ENCODE data around the gene AREL1. TPM values are rescaled to one million over a fixed set of nuclear protein-coding genes. Genes with fewer than 3 reads are reported as not detected.

Gene AREL1
- total and polyA plus RNA-seq, 9 donors = 8.2 to 38.1 (median 24.0) TPM

- Histone ChIP-seq H3K4me3 (no peak overlapping the region), H3K27ac (no peak overlapping the region), H3K27me3 (no peaks in the 10 kb centered on the region), H3K36me3 (no peaks in the 10 kb centered on the region), H3K9me3 (no peaks in the 10 kb centered on the region), H3K4me1 (ENCODE audit: insufficient read depth) (peaks cover 16% of the 10 kb centered on the region)
- TF ChIP-seq EP300 (IDR thresholded peaks at IDR 0.05) = no peak
- TF ChIP-seq, protein P1, sequence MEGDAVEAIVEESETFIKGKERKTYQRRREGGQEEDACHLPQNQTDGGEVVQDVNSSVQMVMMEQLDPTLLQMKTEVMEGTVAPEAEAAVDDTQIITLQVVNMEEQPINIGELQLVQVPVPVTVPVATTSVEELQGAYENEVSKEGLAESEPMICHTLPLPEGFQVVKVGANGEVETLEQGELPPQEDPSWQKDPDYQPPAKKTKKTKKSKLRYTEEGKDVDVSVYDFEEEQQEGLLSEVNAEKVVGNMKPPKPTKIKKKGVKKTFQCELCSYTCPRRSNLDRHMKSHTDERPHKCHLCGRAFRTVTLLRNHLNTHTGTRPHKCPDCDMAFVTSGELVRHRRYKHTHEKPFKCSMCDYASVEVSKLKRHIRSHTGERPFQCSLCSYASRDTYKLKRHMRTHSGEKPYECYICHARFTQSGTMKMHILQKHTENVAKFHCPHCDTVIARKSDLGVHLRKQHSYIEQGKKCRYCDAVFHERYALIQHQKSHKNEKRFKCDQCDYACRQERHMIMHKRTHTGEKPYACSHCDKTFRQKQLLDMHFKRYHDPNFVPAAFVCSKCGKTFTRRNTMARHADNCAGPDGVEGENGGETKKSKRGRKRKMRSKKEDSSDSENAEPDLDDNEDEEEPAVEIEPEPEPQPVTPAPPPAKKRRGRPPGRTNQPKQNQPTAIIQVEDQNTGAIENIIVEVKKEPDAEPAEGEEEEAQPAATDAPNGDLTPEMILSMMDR (IDR thresholded peaks at IDR 0.05) = no peak
- TF ChIP-seq POLR2A (IDR thresholded peaks at IDR 0.05) = no peak
- intact Hi-C loops (cut with DNase I) = loop anchor here in 2 of 4 donors (10.0 kb wide), 2 partner anchors 88 to 188 kb away; no protein-coding TSS in a partner anchor
- WGBS, 3 donors = 42 to 66% (median 59%) methylated on average over 4 of the region's 4 CpGs
- no peak for DNase-seq
These were observed 96.4 kb downstream of the AREL1 start for GRCh38 chr14:74616507-74616906.

GRCh38 chr14:74615735-74616134 is 97.1 kb downstream of the AREL1 start:
- WGBS, 3 donors = 91 to 95% (median 95%) methylated on average over 14 of the region's 14 CpGs
- intact Hi-C loops (cut with DNase I) = loop anchor here in 2 of 4 donors (10.0 kb wide), 2 partner anchors 89 to 189 kb away; no protein-coding TSS in a partner anchor
- H3K27ac ChIP-seq = no peak overlapping the region
- DNase-seq = no peak
- peaks cover 19% of the 10 kb centered on the region for H3K4me1 ChIP-seq (ENCODE audit: insufficient read depth)
- no peaks in the 10 kb centered on the region for H3K36me3 ChIP-seq
- TF ChIP-seq POLR2A (IDR thresholded peaks at IDR 0.05) (no peak), EP300 (IDR thresholded peaks at IDR 0.05) (no peak)
- TF ChIP-seq, protein P1 (IDR thresholded peaks at IDR 0.05) = no peak
- no peaks in the 10 kb centered on the region for H3K9me3 ChIP-seq
- H3K27me3 ChIP-seq = no peaks in the 10 kb centered on the region
- no peak overlapping the region for H3K4me3 ChIP-seq

DNA sequence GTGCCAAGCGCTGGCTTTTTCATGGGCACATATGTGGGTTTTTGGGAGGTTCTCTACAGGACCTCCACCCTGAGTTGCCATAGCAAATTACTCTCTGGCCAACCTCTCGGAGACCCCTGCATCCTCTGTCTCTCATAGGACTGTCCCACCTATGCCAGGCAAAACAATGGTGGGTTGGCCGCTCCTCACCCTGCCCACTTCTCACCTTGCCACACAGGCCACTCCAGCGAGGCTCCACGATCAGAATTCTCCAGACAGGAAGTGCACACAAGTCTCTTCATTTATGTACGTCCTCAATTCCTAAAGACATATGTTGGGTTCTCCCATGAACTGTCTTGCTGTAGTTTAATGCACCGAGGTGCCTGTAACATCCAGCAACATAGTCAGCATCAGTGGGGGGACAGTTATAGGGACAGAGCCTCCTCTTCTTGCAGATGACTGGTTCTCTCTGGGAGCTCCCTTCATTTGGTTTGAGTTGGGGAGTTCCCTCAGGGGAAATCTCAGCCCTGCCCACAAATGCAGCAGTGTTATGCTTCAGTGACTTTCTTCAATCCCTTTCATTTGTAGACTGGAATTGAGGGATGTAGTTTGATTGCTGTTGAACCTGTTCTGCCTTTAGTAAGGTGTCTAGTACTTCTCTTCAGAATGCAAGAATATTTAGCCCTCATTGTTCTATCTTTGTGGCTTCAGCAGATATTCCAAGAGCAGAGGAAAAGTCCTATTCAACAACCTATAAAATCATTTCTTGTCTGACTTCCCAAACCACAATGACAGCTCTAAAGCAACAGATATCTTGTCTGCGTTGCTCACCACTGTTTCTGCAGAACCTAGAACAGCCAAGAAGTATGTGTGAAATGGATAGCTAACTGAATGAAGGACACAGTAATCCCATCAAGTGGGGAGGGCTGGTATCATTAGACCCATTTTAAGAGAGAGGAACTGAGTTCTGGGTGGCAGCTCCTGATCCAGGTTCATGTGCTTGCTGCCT is 98.1 kb downstream of the AREL1 start:
- no peak overlapping the region for H3K4me3 ChIP-seq

More for the DNA sequence above, 98.1 kb downstream of the AREL1 start:
- no peak overlapping the region for H3K27ac ChIP-seq
- H3K27me3 ChIP-seq = no peaks in the 10 kb centered on the region
- H3K36me3 ChIP-seq = no peaks in the 10 kb centered on the region
- no peaks in the 10 kb centered on the region for H3K9me3 ChIP-seq
- TF ChIP-seq, protein P1 (IDR thresholded peaks at IDR 0.05) = no peak
- TF ChIP-seq POLR2A (IDR thresholded peaks at IDR 0.05) (no peak), EP300 (IDR thresholded peaks at IDR 0.05) (no peak)
- DNase-seq = no peak
- peaks cover 21% of the 10 kb centered on the region for H3K4me1 ChIP-seq (ENCODE audit: insufficient read depth)
- 79 to 88% (median 84%) methylated on average over 8 of the region's 8 CpGs for WGBS, 3 donors
- intact Hi-C loops (cut with DNase I) = loop anchor here (5.0 to 10.0 kb wide), 5 partner anchors 90 to 190 kb away; partner anchors contain the start of genes AREL1 (in 1 of the 4), FCF1 (in 1 of the 4), ISCA2 (in 1 of the 4) and NPC2 (in 1 of the 4)

Measured in ovary (tissue), 9 donors.